SK-MEL-5 (cell line): ENCODE results near the gene TCF12. TPM values are rescaled to one million over a fixed set of nuclear protein-coding genes. Genes with fewer than 3 reads are reported as not detected.

ENCODE experiments used
- small RNA-seq, 2 experiments: library from RNA; depleted of rRNA; stranded (forward); fragments of <200 nt; gene quantifications; one replicate each; pipeline ENCODE3, GENCODE V24; 2014
- total RNA-seq: library from RNA; depleted of rRNA; stranded (reverse); fragments of >200 nt; shearing (Covaris generic); gene quantifications from 2 replicates; pipeline ENCODE4 v1.2.3, GENCODE V29; 2014; rRNA removed

TCF12 gene
- total RNA-seq, 1 experiment from 2014 or later: 90.2 TPM

Small RNA genes lying within 50 kb of the gene (small RNA-seq; reads per million reads assigned to genes)
- 0 to 0.08 reads per million in 2 experiments for gene RF01210

Other genes starting within 250 kb of the TCF12 start
- 20.2 and 25.3 TPM in 2 replicates for gene ZNF280D, start 185.1 kb upstream of the TCF12 start, total RNA-seq